Fibroblast of skin of back (primary cell): ENCODE data around the gene TAS1R1.

Experiments used
- DNase-seq: peaks from one replicate; pipeline ENCODE4 v3.0.0-alpha.2; 2013

The TAS1R1 gene

DNA sequence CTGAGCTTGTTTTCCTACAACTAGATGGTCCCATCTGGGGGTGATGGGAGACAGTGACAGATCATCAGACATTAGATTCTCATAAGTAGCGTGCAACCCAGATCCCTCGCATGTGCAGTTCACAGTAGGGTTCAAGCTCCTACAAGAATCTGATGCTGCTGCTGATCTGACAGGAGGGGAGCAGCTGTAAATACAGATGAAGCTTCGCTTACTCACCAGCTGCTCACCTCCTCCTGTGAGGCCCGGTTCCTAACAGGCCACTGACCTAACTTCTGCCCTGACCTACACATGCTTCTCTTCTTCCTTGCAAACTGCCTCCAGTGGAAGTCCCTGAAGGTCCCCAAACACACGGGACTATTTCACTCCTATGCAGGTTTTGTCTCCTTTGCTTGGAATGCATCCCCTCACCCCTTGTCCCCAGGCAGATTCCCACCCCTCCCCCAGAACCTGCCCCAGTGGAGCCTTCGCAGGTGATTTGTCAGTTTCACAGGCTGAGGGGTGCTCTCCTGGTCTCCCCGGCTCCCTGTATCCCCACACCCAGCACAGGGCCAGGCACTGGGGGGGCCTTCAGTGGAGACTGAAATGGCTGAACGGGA, 19.0 kb downstream of the TAS1R1 start:
- DNase-seq: no peak

DNA sequence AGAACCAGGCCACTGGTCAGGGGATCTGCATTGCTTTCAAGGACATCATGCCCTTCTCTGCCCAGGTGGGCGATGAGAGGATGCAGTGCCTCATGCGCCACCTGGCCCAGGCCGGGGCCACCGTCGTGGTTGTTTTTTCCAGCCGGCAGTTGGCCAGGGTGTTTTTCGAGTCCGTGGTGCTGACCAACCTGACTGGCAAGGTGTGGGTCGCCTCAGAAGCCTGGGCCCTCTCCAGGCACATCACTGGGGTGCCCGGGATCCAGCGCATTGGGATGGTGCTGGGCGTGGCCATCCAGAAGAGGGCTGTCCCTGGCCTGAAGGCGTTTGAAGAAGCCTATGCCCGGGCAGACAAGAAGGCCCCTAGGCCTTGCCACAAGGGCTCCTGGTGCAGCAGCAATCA, 19.7 kb downstream of the TAS1R1 start:
- DNase-seq: no peak

DNA sequence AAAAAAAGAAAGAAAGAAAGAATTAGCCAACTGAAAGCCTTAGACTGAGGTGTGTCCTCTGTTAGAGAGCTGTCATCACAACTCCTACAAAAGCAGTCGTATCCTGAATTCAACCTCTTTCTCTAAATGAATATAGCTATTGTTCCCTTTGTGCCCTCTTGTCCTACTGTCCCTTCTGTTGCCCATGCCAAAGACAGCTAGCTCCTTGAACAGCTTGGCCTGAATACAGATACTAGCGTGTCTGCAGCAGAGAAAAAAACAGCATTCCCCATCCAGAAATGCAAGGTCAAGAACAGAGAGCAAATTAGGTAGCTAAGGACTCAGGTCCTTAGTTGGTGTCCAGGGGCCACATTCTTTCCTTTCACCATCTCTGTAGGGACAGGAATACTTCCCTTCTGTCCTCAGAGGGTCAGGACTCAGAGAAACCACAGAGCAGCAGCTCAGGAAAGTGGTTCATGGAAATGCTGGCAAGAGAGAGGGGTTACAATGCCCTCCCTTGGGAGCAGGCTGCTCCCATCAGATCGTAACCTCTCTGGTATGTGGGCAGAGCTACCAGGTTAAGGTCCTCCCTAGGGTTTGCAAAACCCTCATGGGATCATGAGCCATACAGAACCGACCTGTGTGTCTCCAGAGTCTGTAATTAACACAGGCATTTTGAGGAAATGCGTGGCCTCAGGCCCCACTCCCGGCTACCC, 22.9 kb downstream of the TAS1R1 start:
- peak; percentile 26 for DNase-seq

DNA sequence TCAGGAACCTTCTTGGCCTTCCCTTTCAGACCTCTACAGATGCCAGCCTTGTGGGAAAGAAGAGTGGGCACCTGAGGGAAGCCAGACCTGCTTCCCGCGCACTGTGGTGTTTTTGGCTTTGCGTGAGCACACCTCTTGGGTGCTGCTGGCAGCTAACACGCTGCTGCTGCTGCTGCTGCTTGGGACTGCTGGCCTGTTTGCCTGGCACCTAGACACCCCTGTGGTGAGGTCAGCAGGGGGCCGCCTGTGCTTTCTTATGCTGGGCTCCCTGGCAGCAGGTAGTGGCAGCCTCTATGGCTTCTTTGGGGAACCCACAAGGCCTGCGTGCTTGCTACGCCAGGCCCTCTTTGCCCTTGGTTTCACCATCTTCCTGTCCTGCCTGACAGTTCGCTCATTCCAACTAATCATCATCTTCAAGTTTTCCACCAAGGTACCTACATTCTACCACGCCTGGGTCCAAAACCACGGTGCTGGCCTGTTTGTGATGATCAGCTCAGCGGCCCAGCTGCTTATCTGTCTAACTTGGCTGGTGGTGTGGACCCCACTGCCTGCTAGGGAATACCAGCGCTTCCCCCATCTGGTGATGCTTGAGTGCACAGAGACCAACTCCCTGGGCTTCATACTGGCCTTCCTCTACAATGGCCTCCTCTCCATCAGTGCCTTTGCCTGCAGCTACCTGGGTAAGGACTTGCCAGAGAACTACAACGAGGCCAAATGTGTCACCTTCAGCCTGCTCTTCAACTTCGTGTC, 23.7 kb downstream of the TAS1R1 start:
- no peak for DNase-seq

- DNase-seq: peak; percentile 97
Measured at GRCh38 chr1:6579374-6580118, 24.4 kb downstream of the TAS1R1 start, which contains the start of gene ZBTB48. Gene ZBTB48 (plus strand): TSS chr1:6579994. CDS start chr1:6580610, 616 bp downstream.

- DNase-seq: no peak
Measured at GRCh38 chr1:6580119-6580592, 25.0 kb downstream of the TAS1R1 start.

DNA sequence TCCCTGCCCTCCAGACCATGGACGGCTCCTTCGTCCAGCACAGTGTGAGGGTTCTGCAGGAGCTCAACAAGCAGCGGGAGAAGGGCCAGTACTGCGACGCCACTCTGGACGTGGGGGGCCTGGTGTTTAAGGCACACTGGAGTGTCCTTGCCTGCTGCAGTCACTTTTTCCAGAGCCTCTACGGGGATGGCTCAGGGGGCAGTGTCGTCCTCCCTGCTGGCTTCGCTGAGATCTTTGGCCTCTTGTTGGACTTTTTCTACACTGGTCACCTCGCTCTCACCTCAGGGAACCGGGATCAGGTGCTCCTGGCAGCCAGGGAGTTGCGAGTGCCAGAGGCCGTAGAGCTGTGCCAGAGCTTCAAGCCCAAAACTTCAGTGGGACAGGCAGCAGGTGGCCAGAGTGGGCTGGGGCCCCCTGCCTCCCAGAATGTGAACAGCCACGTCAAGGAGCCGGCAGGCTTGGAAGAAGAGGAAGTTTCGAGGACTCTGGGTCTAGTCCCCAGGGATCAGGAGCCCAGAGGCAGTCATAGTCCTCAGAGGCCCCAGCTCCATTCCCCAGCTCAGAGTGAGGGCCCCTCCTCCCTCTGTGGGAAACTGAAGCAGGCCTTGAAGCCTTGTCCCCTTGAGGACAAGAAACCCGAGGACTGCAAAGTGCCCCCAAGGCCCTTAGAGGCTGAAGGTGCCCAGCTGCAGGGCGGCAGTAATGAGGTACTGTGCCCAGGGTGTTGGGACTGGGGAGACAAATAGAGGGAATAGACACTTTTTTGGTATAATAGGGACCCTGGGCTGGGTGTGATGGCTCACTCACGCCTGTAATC, 25.7 kb downstream of the TAS1R1 start:
- DNase-seq: peak; percentile 40

DNA sequence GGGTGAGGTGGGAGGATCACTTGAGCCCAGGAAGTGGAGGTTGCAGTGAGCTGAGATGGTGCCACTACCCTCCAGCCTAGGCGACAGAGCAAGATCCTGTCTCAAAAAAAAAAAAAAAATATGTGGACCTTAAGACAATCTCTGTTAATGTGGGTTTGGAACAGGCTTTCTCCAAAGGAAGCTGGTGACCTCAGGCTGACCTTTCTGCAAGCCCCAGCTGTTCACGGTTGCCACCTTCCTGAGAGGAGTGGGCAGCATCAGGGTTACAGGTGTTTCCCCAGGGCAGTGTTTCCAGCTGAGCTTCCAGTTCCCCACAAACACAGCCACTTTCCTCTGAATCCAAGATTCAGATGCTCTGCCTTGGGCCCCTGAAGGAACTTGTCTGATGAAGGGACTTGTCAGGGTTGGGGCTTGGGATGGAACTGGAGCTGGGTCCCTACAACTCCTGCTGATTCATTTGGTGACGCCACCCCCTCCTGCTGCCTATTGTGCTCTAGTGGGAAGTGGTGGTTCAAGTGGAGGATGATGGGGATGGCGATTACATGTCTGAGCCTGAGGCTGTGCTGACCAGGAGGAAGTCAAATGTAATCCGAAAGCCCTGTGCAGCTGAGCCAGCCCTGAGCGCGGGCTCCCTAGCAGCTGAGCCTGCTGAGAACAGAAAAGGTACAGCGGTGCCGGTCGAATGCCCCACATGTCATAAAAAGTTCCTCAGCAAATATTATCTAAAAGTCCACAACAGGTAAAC, 26.6 kb downstream of the TAS1R1 start:
- DNase-seq: no peak

DNA sequence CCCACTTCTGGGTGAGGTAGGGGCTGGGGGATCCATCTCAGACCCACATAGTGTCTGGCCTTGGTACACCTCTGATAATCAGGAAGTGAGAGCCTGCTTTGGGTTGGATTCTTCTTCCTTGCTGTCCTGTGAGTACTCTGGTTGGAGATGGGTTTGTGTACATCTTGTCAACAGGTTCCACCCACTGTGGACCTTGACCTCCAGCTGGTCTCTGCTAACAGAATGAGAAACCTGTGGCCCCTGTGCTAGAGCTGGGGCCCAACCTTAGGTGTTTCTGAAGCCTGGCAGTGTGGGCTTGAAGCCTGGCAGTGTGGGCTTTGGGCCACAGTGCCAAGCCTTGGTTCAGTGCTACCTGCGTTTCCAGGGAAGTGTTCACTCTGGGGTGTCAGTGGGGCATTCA, 27.3 kb downstream of the TAS1R1 start:
- DNase-seq: no peak

GRCh38 chr1:6584126-6585080, 29.3 kb downstream of the TAS1R1 start:
- no peak for DNase-seq

DNA sequence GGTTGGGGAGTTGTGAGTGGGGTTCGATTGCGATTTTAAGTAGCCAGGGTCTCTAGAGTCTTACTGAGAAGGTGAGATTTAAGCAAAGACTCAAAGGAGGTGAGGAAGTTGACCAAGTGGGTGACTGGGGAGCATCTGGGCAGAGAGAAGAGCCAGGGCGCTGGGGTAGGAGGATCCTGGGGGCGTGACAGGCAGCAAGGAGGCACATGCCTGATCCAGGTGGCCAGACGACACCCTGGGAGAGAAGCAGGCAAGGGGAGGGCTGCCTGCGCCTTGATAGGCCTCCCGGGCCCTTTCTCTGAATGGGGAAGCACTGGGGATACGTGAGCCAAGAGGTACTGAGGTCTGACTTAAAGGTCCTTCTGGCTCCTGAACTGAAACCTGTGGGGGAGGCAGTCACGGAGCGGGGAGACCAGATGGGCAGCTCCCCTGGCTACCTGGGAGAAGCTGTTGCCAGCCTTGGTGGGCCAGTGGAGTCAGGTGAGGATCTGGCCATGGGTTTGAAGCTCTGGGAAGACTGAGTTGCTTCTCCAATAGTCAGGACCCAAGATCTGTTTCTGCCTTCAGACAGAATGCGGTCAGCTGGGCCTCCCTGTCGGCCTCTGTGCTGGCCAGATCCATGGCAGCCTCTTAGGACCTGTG, 30.1 kb downstream of the TAS1R1 start:
- DNase-seq: no peak

DNA sequence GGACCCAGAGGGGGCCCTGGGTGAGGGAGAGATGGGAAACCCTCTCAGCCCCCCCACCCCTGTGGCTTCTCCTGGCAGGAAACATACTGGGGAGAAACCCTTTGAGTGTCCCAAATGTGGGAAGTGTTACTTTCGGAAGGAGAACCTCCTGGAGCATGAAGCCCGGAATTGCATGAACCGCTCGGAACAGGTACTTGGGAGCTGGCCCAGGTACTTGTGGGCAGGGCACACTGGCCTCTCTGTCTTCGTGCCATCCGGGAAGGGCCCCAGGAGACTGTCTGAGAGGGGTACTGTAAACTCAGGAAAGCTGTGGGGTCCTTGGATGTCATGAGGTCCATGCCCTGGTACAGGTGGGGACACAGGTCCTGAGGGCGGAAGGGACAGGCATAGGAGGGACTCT, 30.7 kb downstream of the TAS1R1 start:
- DNase-seq: no peak

DNA sequence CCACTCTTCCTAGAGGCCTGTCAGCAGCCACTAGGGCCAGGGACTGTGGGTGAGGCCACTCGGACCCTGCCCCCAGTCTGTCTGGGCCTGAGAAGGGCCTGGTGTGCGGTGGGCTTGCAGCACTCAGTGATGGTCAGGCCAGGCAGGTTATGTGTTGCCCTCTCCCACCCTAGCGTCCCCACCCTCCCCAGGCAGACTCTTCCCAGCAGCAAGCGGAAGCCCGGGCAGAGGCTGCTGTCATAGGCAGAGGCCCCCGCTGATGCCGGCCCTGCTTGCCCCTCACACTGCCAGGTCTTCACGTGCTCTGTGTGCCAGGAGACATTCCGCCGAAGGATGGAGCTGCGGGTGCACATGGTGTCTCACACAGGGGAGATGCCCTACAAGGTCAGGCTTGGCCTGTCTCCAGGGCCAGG, 31.3 kb downstream of the TAS1R1 start:
- no peak for DNase-seq

GRCh38 chr1:6587261-6588005, 32.3 kb downstream of the TAS1R1 start:
- DNase-seq: no peak

DNA sequence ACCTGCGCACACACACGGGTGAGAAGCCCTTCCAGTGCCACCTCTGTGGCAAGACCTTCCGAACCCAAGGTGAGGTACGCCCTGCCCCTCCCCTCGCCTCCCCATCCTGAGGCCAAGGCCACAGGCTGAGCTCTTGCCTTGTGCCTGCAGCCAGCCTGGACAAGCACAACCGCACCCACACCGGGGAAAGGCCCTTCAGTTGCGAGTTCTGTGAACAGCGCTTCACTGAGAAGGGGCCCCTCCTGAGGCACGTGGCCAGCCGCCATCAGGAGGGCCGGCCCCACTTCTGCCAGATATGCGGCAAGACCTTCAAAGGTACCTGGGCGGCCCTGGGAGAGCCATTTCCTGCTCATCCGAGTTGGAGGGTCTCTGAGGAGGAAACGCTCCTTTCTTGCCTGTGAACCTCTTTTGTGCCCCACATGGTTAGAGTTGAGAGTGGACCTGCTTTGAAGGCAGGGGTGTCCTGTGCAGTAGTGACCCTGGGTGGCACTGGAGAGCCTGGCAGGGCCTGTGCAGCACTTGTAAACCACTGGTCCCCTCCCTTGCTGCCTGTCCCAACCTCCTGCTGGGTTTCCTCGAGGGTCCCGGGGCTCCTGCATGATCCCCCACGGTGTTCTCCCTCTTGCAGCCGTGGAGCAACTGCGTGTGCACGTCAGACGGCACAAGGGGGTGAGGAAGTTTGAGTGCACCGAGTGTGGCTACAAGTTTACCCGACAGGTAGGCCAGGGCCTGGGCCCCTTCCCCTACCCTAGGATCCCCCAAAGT, 33.2 kb downstream of the TAS1R1 start:
- DNase-seq: no peak

GRCh38 chr1:6588893-6589520, 33.9 kb downstream of the TAS1R1 start:
- DNase-seq: no peak

GRCh38 chr1:6590046-6590445, 34.9 kb downstream of the TAS1R1 start:
- no peak for DNase-seq
